HG03469 (cell line): Measurements from ENCODE around the gene PCDHGB3.
"Not testable (repeated sequence)": the region's sequence is repeated elsewhere in the genome, so short reads cannot be mapped to it uniquely, and the experiment has no call there.

Source experiments
- ATAC-seq: cut with Tn5 transposase; IDR thresholded peaks from one replicate; pipeline ENCODE4 v1.9.1; 2021; ENCODE audit warnings: mild to moderate bottlenecking, moderate library complexity, moderate number of reproducible peaks; ENCODE audit not compliant: unreplicated experiment

The PCDHGB3 gene

GRCh38 chr5:141389153-141390042 lies 19.4 kb downstream of the PCDHGB3 start:
- no peak for ATAC-seq

DNA sequence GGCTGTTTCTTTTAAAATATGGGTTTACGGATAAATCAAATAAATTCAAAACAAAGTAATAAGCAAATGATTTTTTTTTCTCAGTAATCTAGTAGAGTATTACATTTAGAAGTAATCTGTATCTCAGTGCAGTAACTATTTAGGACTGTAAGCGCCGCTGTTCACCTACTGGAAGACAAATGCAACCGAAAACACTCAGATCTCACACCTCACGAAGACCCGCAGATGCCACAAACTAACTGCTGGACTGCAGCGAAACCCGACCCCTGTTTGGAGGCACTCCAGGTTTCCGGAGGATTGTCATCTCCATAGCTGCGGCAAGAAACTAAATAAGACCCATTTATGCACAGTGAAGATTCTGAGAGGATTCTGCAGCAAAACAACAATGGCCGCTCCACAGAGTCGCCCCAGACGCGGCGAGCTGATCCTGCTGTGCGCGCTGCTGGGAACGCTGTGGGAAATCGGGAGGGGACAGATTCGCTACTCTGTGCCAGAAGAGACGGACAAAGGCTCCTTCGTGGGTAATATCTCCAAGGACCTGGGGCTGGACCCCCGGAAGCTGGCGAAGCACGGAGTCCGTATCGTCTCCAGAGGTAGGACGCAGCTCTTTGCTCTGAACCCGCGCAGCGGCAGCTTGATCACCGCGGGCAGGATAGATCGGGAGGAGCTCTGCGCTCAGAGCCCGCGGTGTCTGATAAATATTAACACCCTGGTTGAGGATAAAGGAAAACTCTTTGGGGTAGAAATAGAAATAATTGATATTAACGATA lies 22.6 kb downstream of the PCDHGB3 start, which contains the start of gene PCDHGA8:
TSS of gene PCDHGA8 (plus strand) at position 205 of the 770 bp plus-strand sequence. CDS start at position 386, 181 bp downstream.
- no peak for ATAC-seq

DNA sequence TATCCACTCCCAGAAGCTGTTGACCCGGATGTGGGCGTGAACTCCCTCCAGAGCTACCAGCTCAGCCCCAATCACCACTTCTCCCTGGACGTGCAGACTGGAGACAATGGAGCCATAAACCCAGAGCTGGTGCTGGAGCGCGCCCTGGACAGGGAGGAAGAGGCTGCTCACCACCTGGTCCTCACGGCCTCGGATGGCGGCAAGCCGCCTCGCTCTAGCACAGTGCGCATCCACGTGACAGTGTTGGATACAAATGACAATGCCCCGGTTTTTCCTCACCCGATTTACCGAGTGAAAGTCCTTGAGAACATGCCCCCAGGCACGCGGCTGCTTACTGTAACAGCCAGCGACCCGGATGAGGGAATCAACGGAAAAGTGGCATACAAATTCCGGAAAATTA lies 23.2 kb downstream of the PCDHGB3 start:
- no peak for ATAC-seq

GRCh38 chr5:141394401-141395187 lies 24.6 kb downstream of the PCDHGB3 start:
- ATAC-seq, result not testable (repeated sequence)

GRCh38 chr5:141397756-141398551 lies 27.9 kb downstream of the PCDHGB3 start, which contains the start of gene PCDHGB5:
TSS of gene PCDHGB5 (plus strand) at chr5:141397947. CDS start at chr5:141398128, 181 bp downstream.
- ATAC-seq, result not testable (repeated sequence)

- ATAC-seq, result no peak
Observed at GRCh38 chr5:141398608-141399007, 28.6 kb downstream of the PCDHGB3 start.

GRCh38 chr5:141399555-141400258 lies 29.7 kb downstream of the PCDHGB3 start:
- no peak for ATAC-seq

GRCh38 chr5:141402553-141403243 lies 32.7 kb downstream of the PCDHGB3 start, which contains the start of gene PCDHGA9:
TSS of gene PCDHGA9 (plus strand) at chr5:141402778. CDS start at chr5:141402953, 175 bp downstream.
- no peak for ATAC-seq

- no peak for ATAC-seq
Observed at GRCh38 chr5:141403387-141403786, 33.3 kb downstream of the PCDHGB3 start.

DNA sequence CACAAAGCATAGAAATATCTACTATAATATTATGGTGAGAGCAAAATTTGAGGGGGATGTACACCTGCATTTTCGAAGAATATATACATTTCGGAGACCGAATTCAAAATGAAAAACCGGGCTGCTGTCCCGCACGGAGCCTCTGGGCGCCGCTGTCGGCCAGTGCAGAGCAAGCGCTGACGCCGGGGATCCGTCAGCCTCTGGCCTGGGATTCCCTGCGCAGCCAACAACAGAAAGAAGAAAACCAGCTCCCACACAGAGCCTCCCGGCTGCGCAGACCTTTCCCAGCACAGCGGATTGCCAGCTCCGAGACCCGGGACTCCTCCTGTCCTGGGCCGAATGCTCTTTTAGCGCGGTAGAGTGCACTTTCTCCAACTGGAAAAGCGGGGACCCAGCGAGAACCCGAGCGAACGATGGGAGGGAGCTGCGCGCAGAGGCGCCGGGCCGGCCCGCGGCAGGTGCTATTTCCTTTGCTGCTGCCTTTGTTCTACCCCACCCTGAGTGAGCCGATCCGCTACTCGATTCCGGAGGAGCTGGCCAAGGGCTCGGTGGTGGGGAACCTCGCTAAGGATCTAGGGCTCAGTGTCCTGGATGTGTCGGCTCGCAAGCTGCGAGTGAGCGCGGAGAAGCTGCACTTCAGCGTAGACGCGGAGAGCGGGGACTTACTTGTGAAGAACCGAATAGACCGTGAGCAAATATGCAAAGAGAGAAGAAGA lies 37.9 kb downstream of the PCDHGB3 start, which contains the start of gene PCDHGB6:
TSS of gene PCDHGB6 (plus strand) at position 232 of the 716 bp plus-strand sequence. CDS start at position 414, 182 bp downstream.
- not testable (repeated sequence) for ATAC-seq

- no peak for ATAC-seq
Observed at GRCh38 chr5:141409598-141410306, 39.7 kb downstream of the PCDHGB3 start.

- ATAC-seq, result no peak
Observed at GRCh38 chr5:141411575-141411974, 41.5 kb downstream of the PCDHGB3 start.

- ATAC-seq, result peak; percentile 54
Observed at GRCh38 chr5:141412854-141413539, 43.0 kb downstream of the PCDHGB3 start, which contains the start of gene PCDHGA10. TSS of gene PCDHGA10 (plus strand) at chr5:141412987. CDS start at chr5:141413176, 189 bp downstream.

GRCh38 chr5:141413540-141414069 lies 43.6 kb downstream of the PCDHGB3 start:
- no peak for ATAC-seq

DNA sequence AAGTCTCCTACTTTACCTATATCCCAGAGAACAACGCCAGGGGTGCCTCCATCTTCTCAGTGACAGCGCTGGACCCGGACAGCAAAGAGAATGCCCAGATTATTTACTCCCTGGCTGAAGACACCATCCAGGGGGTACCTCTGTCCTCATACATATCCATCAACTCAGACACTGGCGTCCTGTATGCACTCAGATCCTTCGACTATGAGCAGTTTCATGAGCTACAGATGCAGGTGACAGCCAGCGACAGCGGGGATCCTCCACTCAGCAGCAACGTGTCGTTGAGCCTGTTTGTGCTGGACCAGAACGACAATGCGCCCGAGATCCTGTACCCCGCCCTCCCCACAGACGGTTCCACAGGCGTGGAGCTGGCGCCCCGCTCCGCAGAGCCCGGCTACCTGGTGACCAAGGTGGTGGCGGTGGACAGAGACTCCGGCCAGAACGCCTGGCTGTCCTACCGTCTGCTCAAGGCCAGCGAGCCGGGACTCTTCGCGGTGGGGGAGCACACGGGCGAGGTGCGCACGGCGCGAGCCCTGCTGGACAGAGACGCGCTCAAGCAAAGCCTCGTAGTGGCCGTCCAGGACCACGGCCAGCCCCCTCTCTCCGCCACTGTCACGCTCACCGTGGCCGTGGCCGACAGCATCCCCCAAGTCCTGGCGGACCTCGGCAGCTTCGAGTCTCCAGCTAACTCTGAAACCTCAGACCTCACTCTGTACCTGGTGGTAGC lies 44.7 kb downstream of the PCDHGB3 start:
- not testable (repeated sequence) for ATAC-seq

GRCh38 chr5:141415275-141415618 lies 45.2 kb downstream of the PCDHGB3 start:
- ATAC-seq, result not testable (repeated sequence)
